Stimulated activated CD4-positive, alpha-beta T cell treated with anti-CD3 and anti-CD28 coated beads, Interleukin-2, amount 100 ng/mL, for 4 hours (primary cell): ENCODE results near the gene PRADC1.
A peak's percentile ranks its signal among the peaks of the same experiment; 100 is the strongest.

Experiments
- DNase-seq: peaks from one replicate; pipeline ENCODE4 v3.0.0-alpha.2; 2020; ENCODE audit warnings: low read depth

Gene PRADC1

DNA sequence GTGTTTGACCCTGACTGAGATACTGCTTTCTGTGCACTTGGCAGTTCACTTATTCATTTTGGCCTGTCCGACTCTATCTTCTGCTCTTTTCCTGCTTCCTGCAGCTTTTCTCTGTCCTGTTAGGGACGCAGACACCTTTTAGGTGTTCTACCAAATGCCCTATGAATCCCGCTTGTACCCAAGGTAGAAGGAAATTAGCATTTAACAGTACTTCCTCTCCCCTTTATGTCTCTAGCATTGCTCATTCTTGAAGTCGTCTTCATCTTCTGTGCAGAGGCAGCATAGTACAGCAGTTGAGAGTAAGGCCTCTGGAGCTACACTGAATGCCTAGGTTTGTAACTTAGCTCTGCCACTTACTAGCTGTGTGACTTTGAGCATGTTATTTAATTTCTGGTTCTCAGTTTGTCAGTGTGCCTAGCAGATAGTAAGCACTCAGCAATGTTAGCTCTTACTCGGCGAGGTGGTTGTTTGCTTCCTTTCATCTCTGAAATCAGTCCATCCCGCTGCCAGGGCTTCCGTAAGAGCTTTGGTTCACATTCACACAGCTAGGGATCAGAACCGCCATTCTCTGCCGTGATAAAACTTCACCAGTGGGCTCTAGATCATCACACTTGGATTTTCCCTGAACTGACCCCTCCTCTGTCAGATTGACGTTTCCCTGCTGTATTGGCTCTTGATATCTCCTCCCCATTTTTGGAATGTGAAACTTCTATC lies 2.4 kb upstream of the PRADC1 start:
- no peak for DNase-seq

DNA sequence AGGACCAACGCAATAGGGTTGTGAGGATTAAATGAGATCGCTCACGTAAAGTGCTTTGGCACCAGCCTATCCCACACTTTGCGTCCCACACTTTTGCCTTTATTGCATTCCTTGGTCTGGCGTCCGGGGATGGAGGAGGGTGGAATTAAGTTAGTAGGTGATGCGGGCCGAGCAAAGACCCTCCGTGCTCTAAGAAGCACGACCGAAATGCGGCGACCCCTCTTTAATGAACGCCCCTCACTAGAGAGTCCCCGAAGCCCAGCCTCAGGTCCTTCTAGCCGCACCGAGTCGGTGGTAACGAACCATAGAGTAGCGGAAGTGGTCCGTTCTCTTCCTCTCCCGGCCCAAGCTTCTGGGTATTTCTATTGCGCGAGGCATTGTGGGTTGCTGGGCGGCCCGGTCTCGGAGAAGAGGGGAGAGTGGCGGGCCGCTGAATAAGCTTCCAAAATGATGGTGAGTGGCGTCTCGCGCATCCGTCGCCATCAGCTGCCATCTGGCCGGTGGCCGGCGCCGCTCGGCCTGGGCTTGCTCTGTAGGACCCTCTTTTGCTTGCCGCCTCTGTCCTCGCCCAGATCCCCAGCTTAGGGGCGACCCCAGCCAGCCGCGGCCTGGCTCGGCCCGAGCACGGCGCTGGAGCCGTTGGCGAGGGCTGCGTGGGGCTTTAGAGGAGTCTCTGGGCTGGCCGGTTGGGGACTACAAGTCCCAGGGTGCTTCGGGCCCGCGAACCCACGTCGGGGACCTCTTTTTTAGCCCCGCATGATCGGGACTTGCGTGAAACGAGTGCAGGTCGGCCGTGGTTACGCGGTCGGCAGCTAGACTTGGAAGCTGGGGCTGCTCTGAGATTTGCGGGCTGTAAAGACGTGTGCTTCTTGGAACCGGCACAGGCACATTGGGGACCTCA lies 1.1 kb upstream of the PRADC1 start, which contains the start of gene CCT7:
TSS of gene CCT7 (plus strand) at position 377 of the 901 bp plus-strand sequence. CDS start at position 448, 71 bp downstream.
- peak; percentile 82 for DNase-seq

DNA sequence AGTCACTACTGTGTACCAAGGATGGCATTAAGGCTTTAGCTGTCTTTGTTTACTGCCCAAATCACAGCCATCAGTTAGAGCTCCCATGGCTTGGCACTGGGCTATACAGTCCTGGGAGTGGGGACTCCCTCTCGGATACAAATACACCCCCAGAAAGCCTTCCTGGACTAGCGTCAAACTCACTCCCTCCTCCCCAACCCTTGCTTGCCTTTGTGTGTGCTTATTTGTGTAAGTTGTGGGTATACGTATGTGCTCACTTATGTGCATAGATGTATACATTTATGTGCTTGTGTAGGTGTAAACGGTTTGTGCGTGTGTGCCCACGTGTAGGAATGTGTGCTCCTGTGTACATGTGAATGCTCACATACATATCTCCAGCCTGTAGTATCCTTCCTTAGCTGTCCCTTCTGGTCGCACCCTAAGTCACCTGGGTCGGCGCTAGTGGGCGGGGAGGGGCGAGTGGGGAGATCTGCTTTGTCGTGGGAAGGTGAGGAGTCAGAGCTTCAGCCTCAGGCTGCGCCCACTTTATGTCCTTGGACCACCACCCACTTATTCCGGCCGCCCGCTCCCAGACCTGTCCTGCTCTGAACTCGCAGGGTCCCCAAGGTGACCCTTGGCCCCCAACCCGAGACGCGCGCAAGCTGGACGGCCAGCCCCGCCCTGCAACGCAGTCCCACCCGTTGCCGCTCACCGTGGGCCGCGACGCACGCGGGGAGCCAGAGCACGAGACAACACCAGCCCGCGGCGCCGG lies 461 bp downstream of the PRADC1 start:
- DNase-seq = no peak

DNA sequence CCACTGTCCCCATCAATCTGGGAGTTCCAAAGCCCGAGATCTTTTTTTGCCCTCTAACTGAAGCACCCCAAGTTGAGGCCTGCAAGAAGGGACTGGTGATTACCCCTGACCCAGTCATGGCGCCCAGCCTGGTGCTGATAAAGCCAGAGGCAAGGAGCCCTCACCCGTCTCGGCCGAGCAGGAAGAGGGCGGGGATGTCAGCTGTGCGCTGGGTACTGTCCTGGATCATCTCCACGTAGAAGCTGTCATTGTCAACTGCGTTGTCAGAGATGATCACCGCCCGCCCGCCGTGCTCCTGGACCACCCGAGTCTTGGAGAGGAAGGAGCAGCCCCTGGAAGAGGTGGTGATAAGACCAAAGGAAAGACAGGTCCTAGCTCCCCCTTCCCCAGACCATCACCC lies 4.4 kb downstream of the PRADC1 start:
- DNase-seq = no peak

DNA sequence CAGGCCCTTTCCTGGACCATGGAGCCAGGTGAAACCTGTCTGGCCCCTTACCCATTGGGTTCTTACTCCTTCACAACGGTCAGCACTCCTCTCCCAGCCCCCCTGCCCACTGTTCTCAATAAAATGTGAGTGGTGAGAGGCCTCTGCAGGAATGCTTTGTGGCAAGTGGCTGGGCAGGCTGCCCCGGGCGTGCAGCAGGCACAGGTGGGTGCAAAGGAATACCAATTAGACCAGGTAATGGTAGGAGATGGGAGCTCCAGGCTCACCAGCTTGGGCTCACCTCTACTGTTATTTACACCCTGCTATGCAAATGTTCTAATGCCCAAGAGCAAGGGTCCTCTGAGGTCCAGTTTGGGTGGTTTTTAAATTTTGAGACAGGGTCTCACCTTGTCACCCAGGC lies 6.0 kb downstream of the PRADC1 start:
- DNase-seq = no peak

DNA sequence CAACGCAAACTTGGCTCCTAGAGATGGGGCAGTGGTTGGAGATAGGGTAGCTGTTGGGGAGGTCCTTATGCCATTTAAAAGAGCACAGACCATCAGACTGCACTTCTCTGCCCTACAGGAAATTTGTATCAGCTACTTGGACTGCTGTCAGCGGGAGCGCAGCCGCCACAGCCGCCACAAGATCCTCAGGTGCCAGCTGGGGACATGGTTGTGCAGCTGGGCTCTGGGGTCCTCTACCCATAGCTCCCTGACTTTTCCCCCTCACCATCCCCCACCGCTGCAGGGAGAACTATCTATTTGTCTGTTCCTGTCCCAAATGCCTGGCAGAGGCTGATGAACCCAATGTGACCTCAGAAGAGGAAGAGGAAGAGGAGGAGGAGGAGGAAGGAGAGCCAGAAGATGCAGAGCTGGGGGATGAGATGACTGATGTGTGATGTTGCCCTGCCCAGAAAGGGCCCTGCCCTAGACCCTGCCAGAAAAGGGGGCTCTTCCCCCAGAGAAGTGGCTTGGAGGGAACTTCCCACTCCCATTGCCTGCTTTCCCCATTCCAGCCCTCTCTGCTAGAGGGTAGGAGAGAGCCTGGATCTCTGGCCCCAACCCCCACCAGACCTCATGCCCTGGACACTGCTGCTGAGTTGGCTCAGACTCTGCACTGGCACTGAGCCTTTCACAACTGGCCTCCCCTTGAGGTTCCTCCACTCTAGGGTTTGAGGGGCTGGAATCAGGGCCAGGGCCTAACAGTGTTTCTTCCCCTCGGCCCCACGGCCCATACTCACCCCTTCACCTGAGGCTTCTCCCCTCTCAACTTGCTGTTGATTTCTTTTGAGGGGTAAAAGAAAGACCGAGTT lies 7.3 kb downstream of the PRADC1 start:
- no peak for DNase-seq

DNA sequence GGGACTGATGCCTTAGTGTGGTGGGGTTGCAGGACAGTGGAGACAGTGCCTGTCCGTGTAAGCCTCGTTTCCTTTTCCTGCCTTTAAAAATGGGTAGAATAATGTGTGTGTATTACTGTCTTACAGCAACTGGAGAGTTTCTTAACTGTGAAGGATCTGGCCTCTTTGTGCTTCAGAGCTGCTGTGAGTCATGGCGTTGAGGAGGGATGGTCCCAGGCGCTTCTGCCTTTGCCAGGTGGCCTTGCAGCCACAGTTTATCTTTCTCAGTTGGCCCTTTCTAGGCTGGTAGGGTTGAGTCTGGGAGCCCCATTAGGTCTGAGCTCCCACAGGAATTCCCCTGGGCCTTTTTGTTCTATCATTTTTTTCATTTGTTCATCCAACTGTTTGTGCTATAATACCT lies 9.2 kb downstream of the PRADC1 start:
- no peak for DNase-seq

DNA sequence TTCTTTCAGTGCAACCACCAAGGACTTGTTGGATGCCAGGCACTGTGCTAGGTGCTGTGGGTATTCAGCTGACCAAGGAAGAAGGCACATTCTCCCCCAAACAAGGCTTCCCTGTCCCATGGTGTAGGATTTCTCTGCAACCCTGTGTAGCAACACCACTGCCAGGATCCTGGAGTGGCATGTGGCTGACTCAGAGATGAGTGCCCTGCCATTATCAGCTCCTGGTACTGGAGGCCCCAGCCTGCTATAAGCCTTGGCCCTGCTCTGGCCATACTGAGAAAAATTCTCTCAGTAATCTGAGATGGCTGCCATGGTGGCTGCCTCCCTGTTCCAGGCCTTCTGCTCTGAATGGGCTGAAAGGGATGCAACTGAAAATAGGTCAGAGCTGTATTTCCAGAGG lies 14.7 kb downstream of the PRADC1 start:
- DNase-seq = no peak

DNA sequence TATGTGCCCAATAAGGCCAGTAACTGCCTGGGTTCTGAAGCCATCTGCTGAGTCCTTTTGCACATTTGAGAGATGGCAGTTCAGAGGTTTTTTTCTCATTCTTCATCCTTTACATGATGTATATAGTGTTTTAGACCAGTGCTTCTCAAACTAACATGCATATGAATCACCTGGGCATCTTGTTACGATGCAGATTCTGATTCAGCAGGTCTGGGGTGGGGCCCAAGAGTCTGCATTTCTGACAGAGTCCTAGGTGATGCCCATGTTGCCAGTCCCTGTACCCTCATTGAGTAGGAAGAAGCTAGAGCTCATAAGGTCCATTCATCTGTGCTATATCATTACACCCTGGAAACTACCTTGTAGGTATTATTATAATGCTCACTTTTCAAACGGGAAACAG lies 15.2 kb downstream of the PRADC1 start:
- no peak for DNase-seq

DNA sequence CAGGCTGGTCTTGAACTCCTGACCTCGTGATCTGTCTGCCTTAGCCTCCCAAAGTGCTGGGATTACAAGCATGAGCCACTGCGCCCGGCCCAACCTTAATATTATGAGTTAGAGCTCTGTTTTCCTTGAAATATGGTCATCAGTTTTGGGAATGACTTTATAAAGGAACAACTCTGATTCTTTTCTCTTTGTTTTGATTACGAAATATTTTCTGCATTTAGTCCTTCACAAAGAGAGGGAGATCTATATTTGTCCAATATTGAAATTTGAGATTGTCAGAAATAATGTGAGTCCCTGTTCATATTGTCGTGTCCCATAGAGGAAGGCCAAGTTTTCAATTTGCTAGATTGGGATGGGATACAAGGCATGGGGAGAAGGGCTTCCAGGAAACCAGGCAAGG lies 15.9 kb downstream of the PRADC1 start:
- no peak for DNase-seq

DNA sequence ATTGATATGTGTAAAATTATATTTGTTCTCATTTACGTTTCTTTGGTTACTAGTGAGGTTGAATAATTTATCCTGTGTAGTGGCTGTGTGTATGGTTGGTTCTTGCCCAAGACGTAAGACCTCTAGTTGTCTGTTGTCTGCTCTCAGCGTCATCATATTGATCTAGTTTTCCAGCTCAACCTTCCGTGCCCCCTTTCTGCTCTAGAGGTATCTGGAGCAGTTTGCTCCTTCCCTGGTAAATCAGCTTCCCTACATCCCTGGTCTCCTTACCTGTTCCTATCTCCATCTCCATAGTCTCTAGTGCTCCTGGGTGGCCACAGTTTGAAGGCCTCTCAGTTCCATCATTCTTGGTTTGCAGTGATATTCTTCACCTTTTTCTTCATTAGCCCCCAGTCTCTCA lies 17.8 kb downstream of the PRADC1 start:
- DNase-seq = no peak

DNA sequence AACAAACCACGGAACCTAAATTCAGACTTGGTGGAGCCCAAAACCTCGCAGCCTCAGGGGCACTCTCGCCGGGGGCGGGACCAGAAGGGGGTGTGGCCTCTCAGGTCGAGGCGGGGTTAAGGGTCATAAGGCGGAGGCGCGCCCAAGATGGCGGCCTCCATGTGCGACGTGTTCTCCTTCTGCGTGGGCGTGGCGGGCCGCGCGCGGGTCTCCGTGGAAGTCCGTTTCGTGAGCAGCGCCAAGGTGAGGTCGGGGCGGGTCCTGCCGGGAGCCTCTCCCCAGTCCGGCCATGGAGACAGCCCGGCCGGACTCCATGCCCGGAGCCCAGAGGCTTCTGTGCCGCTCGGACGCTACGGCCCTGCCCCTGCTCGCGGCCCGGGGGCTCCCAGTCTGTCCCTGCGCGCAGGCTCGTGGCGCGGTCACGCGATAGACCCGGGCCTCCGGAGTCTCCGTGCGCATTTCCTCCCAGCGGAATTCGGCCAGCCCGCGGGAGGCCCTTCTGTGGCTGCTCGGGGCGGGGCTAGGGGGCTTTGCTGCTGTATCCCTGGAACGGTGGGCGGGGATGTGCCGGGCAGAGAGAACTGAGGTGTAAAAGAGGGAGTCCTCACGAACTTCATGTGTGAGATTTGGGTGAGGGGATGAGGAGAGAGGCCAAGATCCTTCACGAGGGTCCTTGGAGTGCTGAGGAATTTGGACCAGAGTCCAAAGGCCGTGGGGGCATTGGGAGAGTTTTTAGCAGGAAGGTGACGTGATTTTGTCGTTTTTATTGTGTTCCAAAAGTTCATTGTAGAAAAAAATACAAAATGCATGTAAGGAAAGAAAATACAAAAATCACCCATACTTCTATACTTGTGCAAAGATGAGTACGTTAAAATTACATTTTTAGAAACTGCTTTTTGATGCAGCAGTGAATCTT lies 18.7 kb downstream of the PRADC1 start, which contains the start of gene SMYD5:
TSS of gene SMYD5 (plus strand) at position 126 of the 916 bp plus-strand sequence. CDS start at position 148, 22 bp downstream.
- peak; percentile 90 for DNase-seq

DNA sequence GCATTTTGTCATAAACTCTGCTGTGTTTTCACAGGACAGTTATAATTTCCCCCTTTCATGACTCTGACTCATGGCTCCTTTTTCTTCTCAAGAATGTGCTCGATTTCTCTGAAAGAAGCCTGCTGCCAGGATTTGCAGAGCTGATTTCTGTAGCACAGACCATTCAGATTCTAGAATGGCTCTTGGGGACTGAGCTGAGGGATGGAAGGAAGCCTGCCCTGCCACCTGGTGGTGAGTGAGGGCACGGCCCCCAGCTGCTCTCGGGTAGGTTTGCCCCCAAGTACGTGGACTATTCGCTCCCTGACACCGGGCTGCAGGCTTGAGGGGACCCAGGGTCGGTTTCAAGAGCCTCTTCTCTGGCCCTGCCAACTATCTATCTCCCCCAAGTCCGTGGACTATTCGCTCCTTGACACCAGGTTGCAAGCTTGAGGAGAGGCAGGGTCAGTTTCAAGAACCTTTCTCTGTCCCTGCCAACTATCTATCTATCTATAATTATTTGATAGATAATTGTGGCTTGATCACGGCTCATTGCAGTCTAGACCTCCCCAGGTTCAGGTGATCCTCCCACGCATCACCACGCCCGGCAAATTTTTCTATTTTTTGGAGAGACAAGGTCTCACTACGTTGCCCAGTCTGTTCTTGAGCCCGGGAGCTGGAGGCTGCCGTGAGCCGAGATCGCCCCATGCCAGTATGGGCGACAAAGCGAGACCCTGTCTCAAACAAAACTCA lies 20.4 kb downstream of the PRADC1 start:
- DNase-seq = peak; percentile 49

DNA sequence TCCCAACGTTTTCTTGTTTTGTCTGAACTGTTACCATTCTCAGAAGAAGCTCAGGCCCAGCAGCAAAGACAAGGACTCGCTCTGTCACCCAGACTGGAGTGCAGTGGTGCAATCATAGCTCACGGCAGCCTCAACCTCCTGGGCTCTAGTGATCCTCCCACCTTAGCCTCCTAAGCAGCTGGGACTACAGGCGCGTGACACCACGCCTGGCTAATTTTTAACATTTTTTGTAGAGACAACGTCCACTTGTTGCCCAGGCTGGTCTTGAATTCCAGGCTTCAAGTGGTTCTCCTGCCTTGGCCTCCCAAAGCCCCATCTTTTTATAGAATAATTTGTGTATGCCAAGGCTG lies 21.0 kb downstream of the PRADC1 start:
- DNase-seq = no peak

DNA sequence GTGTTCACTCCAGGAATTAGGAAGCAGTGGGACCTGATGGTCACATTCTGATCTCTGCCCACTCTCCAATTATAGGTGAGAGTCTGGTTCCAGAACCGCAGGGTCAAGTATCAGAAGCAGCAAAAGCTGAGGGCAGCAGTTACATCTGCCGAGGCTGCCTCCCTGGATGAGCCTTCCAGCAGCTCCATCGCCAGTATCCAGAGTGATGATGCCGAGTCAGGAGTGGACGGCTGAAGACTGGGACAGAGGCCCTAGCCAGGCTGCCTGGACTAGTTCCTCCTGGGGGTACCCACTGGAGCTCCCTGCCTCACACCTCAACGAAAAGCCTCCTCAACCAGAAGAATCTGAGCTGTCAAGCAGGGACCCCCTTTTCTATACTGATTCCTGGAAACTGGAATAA lies 22.3 kb downstream of the PRADC1 start:
- no peak for DNase-seq

DNA sequence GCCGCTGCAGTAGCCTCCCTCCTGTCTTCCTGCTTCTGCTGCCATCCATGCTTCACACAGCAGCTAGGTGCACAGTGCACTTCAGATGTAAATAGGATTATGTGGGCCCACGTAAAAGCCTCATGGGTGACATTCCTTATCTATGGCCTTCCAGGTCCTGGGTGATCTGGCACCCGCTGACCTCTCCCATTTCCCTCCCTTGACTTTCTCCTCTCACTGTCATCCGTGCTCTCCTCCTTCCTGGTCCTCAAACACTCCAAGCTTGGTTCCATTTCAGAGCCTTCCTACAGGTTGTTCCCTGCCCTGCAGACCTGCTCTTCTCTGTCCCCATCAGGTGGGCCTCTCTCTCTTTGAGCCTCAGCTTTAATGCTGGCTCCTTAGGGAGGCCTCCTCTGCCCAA lies 23.0 kb downstream of the PRADC1 start:
- no peak for DNase-seq

DNA sequence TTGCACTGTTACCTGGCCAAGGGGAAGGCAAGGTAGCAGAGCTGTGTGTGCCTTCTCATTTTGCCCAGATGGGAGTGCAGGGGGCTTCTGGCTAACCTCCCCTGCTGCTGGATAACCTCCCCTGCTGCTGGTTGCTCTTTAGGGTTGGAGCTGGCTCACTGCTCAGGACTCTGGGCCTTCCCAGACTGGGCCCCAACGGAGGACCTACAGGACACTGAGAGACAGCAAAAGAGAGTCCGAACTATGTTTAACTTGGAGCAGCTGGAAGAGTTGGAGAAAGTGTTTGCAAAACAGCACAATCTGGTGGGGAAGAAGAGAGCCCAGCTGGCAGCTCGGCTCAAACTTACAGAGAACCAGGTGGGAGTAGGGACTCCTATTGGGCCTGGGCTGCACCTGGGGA lies 24.8 kb downstream of the PRADC1 start:
- DNase-seq = no peak

DNA sequence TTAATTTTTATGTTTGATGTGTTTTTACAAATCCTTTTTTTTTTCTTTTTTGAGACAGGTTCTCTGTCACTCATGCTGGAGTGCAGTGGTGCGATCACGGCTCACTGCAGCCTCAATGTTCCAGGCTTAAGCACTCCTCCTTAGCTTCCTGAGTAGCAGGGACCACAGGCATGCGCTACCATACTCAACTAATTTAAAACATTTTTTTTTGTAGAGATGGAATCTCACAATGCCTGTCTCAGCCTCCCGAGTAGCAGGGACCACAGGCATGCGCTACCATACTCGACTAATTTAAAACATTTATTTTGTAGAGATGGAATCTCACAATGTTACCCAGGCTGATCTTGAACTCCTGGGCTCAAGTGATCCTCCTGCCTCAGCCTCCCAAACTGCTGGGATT lies 27.4 kb downstream of the PRADC1 start:
- no peak for DNase-seq

DNA sequence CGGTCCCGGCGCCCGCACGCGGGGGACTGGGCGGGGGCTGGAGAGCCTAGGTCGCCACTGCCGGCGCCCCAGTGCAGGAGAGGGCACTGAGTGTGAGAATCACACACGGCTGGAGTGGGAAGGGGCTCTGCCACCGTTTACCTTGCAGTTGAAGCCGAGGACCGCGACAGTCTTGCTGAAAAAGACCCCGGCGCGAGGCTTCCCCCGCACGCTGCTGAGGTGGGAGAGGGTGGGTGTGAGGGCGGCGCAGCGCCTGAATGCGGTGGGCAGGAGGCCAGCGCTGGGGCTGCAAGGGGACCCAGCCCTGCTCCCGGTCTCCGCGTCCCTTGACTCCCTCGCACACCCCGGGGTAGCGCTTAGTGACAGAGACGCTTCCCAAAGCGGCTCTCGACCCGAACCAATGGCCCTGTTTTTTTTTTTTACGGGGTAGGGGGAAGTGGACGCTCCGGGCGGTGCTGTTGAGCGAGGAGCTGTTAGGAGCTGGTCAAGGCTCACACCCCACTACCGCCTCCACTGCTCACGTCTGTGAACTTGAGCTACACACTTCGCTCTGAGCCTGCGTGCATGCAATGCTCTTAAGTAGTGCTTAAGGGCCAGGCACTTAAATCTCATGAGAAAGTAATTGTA lies 29.9 kb downstream of the PRADC1 start:
- DNase-seq = no peak
